ENCODE data around the gene TMEM30A. TPM values are rescaled to one million over a fixed set of nuclear protein-coding genes. Genes with fewer than 3 reads are reported as not detected.

Gene TMEM30A
- polyA plus RNA-seq (2013, experiment 1 of 2; ENCODE audit: insufficient read length), result 116 TPM
- polyA plus RNA-seq (2013, experiment 2 of 2; ENCODE audit: insufficient read length), result 117 TPM

- DNase-seq, result peak; percentile 99
Measured at GRCh38 chr6:75284632-75285282, at the start of gene TMEM30A. TMEM30A (minus strand) TSS chr6:75284792; CDS start chr6:75284638, 154 bp downstream.

- DNase-seq, result no peak
Measured at GRCh38 chr6:75333676-75334200, 49.1 kb upstream of the TMEM30A start.

GRCh38 chr6:75331151-75331550, 46.6 kb upstream of the TMEM30A start:
- peak; percentile 96 for DNase-seq

GRCh38 chr6:75329703-75330102, 45.1 kb upstream of the TMEM30A start:
- no peak for DNase-seq

- no peak for DNase-seq
Measured at GRCh38 chr6:75327807-75328206, 43.2 kb upstream of the TMEM30A start.

GRCh38 chr6:75326557-75327258, 42.1 kb upstream of the TMEM30A start:
- no peak for DNase-seq

GRCh38 chr6:75318900-75319299, 34.3 kb upstream of the TMEM30A start:
- DNase-seq, result no peak

GRCh38 chr6:75317503-75318206, 33.1 kb upstream of the TMEM30A start:
- peak; percentile 79 for DNase-seq

GRCh38 chr6:75315978-75316377, 31.4 kb upstream of the TMEM30A start:
- no peak for DNase-seq

- DNase-seq, result no peak
Measured at GRCh38 chr6:75308250-75308988, 23.8 kb upstream of the TMEM30A start.

GRCh38 chr6:75307364-75308004, 22.9 kb upstream of the TMEM30A start:
- no peak for DNase-seq

- no peak for DNase-seq
Measured at GRCh38 chr6:75306064-75306463, 21.5 kb upstream of the TMEM30A start.

GRCh38 chr6:75305573-75305972, 21.0 kb upstream of the TMEM30A start:
- no peak for DNase-seq

GRCh38 chr6:75302280-75302679, 17.7 kb upstream of the TMEM30A start:
- DNase-seq, result no peak

GRCh38 chr6:75301537-75301936, 16.9 kb upstream of the TMEM30A start:
- DNase-seq, result no peak

GRCh38 chr6:75301088-75301487, 16.5 kb upstream of the TMEM30A start:
- no peak for DNase-seq

GRCh38 chr6:75300531-75300855, 15.9 kb upstream of the TMEM30A start:
- DNase-seq, result no peak

- DNase-seq, result peak; percentile 31
Measured at GRCh38 chr6:75299801-75300530, 15.4 kb upstream of the TMEM30A start.

GRCh38 chr6:75296811-75297779, 12.5 kb upstream of the TMEM30A start:
- DNase-seq, result peak; percentile 66

GRCh38 chr6:75292555-75292954, 8.0 kb upstream of the TMEM30A start:
- no peak for DNase-seq
